Panc1 (cell line): ENCODE results near the gene KDM2B. TPM values are rescaled to one million over a fixed set of nuclear protein-coding genes. Genes with fewer than 3 reads are reported as not detected.
"Not testable (repeated sequence)": the region's sequence is repeated elsewhere in the genome, so short reads cannot be mapped to it uniquely, and the experiment has no call there.

Experiments
- ATAC-seq: fragments of 200-7000 bp; cut with Tn5 transposase; 2 replicates; pipeline ENCODE4 v1.9.1; 2020; ENCODE audit warnings: mild to moderate bottlenecking, moderate library complexity
- BruUV-seq: library from RNA; stranded (reverse); fragments of 400-500 nt; replicated peaks from 2 replicates; lab custom pipeline; 2021; lab: Mats Ljungman, UMichigan
- CTCF ChIA-PET: fragments of 300-600 bp; sonication (Branson Sonifier 250); formaldehyde crosslinking; loops from one replicate; lab custom pipeline; 2022; ENCODE audit warnings: antibody characterized with exemption; lab: Charles Lee
- POLR2A ChIA-PET: fragments of 300-600 bp; sonication (Branson Sonifier 250); formaldehyde crosslinking; loops from one replicate; lab custom pipeline; 2022; ENCODE audit warnings: antibody characterized with exemption; lab: Charles Lee
- DNase-seq: peaks from one replicate; pipeline ENCODE4 v3.0.0-alpha.2; 2010; ENCODE audit warnings: low read depth, low spot score
- H3K27ac ChIP-seq: 2 replicates; pipeline ENCODE4 v1.5.1; 2011; ENCODE audit warnings: mild to moderate bottlenecking, low read length, inconsistent platforms
- H3K27me3 ChIP-seq: fragments of 200-500 bp; sonication (Bioruptor generic); 2 replicates; pipeline ENCODE4 v1.6.0; 2014; ENCODE audit warnings: low read length, inconsistent platforms; ENCODE audit not compliant: control insufficient read depth, insufficient read depth
- H3K36me3 ChIP-seq: fragments of 200-500 bp; sonication (Bioruptor generic); 2 replicates; pipeline ENCODE4 v1.5.1; 2014; ENCODE audit warnings: inconsistent platforms, mild to moderate bottlenecking, low read length, moderate library complexity; ENCODE audit not compliant: control insufficient read depth, insufficient read depth
- H3K4me1 ChIP-seq: 2 replicates; pipeline ENCODE4 v1.5.1; 2011; ENCODE audit warnings: inconsistent platforms, mild to moderate bottlenecking, low read length, moderate library complexity; ENCODE audit not compliant: control insufficient read depth, insufficient read depth
- H3K4me3 ChIP-seq, 2 experiments: 2 replicates each; pipeline ENCODE4 v1.5.1; 2011 to 2012; ENCODE audit warnings: low read depth in 2 of 2, low read length in 2 of 2, mild to moderate bottlenecking in 2 of 2, inconsistent platforms in 1 of 2, moderate library complexity in 1 of 2
- H3K9me3 ChIP-seq: fragments of 200-500 bp; sonication (Bioruptor generic); 2 replicates; pipeline ENCODE4 v1.5.1; 2014; ENCODE audit warnings: low read depth, mild to moderate bottlenecking, inconsistent platforms, low read length, moderate library complexity; ENCODE audit not compliant: control insufficient read depth, insufficient read depth
- POLR2AphosphoS5 ChIP-seq: IDR thresholded peaks from 2 replicates; pipeline ENCODE4 v1.6.1; 2012; ENCODE audit warnings: mild to moderate bottlenecking, low read depth, low read length, moderate library complexity
- SIN3A ChIP-seq: IDR thresholded peaks from 2 replicates; pipeline ENCODE4 v1.6.1; 2012; ENCODE audit warnings: low read depth, mild to moderate bottlenecking, low read length, moderate library complexity, borderline replicate concordance; ENCODE audit not compliant: insufficient read depth
- TCF7L2 ChIP-seq: IDR thresholded peaks from 2 replicates; pipeline ENCODE4 v1.6.1; 2011; ENCODE audit warnings: mild to moderate bottlenecking, low read depth, low read length, inconsistent platforms
- in situ Hi-C: cut with HindIII; loops from 2 replicates; pipeline ENCODE4 v1.10.0; 2016; ENCODE audit warnings: low sequenced_read_pairs, low pct_unique_long_range_greater_than_20kb
- intact Hi-C: fragments of 100-400 bp; cut with micrococcal nuclease; formaldehyde crosslinking; loops from one replicate; pipeline ENCODE4 v1.10.0; 2022; ENCODE audit not compliant: unreplicated experiment
- total RNA-seq: library from RNA; stranded (reverse); gene quantifications from one replicate; pipeline ENCODE4 v1.2.1, GENCODE V29; 2021; ENCODE audit not compliant: unreplicated experiment
- TF ChIP-seq, protein P1 (sequence below): fragments of 450-650 bp; IDR thresholded peaks from 2 replicates; pipeline ENCODE4 v1.5.1; 2017; ENCODE audit warnings: mild to moderate bottlenecking
- TF ChIP-seq, protein P2 (sequence below), 2 experiments: IDR thresholded peaks; 2 replicates each; pipeline ENCODE4 v1.6.1; 2011 to 2012; ENCODE audit warnings: low read depth in 2 of 2, control low read depth in 1 of 2, low read length in 1 of 2, mild to moderate bottlenecking in 1 of 2, moderate library complexity in 1 of 2; ENCODE audit not compliant: insufficient read depth in 1 of 2

KDM2B gene
- total RNA-seq, 1 experiment from 2014 or later = 27.5 TPM

DNA sequence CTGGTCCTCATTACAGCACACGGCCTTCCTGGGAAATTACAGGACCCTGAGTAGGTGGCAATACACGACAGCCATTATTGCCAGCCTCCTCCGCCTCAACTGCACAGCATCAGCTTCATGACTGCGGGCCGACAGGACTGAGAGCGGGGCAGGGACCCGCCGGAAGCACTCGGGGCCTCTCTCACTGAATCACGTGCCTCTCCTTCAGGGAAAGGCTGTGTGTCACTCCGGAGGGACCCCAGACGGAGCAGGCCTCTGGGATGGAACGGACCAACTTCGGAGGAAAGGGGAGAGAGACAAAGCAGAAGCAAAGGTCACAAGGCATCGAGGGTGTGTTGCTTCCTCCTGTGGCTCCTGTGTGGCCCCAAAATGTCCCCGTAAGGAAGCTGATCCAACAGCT is 90.9 kb downstream of the KDM2B start:
- ATAC-seq = no peak
- in situ Hi-C loops (no loop called here), intact Hi-C loops (loop anchor here (10.0 kb wide), 1 partner anchor 195 kb away; no protein-coding TSS in a partner anchor)
- Histone ChIP-seq H3K9me3 (no peaks in the 10 kb centered on the region), H3K27ac (no peak overlapping the region), H3K27me3 (no peaks in the 10 kb centered on the region), H3K36me3 (no peaks in the 10 kb centered on the region), H3K4me1 (no peaks in the 10 kb centered on the region), H3K4me3 (no peak overlapping the region)
- no TSS peak for BruUV-seq
- TF ChIP-seq POLR2AphosphoS5 = no peak
- TF ChIP-seq, protein P1, sequence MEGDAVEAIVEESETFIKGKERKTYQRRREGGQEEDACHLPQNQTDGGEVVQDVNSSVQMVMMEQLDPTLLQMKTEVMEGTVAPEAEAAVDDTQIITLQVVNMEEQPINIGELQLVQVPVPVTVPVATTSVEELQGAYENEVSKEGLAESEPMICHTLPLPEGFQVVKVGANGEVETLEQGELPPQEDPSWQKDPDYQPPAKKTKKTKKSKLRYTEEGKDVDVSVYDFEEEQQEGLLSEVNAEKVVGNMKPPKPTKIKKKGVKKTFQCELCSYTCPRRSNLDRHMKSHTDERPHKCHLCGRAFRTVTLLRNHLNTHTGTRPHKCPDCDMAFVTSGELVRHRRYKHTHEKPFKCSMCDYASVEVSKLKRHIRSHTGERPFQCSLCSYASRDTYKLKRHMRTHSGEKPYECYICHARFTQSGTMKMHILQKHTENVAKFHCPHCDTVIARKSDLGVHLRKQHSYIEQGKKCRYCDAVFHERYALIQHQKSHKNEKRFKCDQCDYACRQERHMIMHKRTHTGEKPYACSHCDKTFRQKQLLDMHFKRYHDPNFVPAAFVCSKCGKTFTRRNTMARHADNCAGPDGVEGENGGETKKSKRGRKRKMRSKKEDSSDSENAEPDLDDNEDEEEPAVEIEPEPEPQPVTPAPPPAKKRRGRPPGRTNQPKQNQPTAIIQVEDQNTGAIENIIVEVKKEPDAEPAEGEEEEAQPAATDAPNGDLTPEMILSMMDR = no peak
- no peak for TF ChIP-seq TCF7L2
- ChIA-PET CTCF (interaction anchor here (0.7 to 1.3 kb wide), 2 partner anchors 11 to 20 kb away, joined by 4 to 9 read pairs; no protein-coding TSS in a partner anchor), POLR2A (no interaction called here)
- DNase-seq = no peak

DNA sequence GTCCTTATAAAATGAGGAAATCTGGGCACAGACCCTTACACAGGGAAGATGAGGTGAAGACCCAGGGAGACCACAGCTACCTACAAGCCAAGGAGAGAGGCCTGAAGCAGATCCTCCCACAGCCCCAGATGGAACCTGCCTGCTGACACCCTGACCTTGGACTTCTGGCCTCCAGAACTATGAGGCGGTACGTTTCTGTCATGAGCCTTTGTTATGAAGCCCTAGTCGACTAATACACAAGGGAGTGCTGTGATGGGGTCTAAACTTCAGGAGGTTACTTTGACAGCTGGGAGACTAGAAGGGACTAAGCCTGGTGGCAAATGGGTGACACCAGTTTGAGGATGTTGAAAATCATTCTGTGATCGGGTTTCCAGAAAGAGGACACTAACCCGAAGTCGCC is 95.9 kb downstream of the KDM2B start:
- ChIA-PET CTCF (no interaction called here), POLR2A (no interaction called here)
- Histone ChIP-seq H3K27me3 (no peaks in the 10 kb centered on the region), H3K27ac (no peak overlapping the region), H3K9me3 (no peaks in the 10 kb centered on the region), H3K4me3 (no peak overlapping the region), H3K4me1 (no peaks in the 10 kb centered on the region), H3K36me3 (no peaks in the 10 kb centered on the region)
- DNase-seq (no peak), ATAC-seq (no peak)
- in situ Hi-C loops (no loop called here), intact Hi-C loops (no loop called here)
- TF ChIP-seq, protein P2, sequence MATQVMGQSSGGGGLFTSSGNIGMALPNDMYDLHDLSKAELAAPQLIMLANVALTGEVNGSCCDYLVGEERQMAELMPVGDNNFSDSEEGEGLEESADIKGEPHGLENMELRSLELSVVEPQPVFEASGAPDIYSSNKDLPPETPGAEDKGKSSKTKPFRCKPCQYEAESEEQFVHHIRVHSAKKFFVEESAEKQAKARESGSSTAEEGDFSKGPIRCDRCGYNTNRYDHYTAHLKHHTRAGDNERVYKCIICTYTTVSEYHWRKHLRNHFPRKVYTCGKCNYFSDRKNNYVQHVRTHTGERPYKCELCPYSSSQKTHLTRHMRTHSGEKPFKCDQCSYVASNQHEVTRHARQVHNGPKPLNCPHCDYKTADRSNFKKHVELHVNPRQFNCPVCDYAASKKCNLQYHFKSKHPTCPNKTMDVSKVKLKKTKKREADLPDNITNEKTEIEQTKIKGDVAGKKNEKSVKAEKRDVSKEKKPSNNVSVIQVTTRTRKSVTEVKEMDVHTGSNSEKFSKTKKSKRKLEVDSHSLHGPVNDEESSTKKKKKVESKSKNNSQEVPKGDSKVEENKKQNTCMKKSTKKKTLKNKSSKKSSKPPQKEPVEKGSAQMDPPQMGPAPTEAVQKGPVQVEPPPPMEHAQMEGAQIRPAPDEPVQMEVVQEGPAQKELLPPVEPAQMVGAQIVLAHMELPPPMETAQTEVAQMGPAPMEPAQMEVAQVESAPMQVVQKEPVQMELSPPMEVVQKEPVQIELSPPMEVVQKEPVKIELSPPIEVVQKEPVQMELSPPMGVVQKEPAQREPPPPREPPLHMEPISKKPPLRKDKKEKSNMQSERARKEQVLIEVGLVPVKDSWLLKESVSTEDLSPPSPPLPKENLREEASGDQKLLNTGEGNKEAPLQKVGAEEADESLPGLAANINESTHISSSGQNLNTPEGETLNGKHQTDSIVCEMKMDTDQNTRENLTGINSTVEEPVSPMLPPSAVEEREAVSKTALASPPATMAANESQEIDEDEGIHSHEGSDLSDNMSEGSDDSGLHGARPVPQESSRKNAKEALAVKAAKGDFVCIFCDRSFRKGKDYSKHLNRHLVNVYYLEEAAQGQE (IDR thresholded peaks at IDR 0.05; ENCODE audit: insufficient read depth in 1 of 2, low read depth in 2 of 2, low read length in 1 of 2) = no peak
- TF ChIP-seq TCF7L2 (no peak), POLR2AphosphoS5 (no peak), SIN3A (no peak)
- TF ChIP-seq, protein P1 = no peak
- BruUV-seq = no TSS peak

DNA sequence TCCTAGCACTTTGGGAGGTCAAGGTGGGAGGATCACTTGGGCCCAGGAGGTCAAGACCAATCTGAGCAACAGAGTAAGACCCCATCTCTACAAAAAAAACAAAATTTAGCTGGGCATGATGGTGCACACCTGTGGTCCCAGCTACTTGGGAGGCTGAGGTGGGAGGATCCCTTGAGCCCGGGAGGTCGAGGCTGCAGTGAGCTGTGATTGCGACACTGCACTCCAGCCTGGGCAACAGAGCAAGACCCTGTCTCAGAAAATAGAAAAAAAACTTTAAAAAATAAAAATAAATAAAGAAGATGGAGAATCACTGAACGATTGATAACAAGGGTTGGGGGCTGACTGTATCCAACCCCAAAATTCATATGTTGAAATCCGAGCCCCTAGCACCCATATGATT is 96.3 kb downstream of the KDM2B start:
- H3K27ac ChIP-seq, H3K9me3 ChIP-seq, H3K4me3 ChIP-seq, intact Hi-C loops, CTCF ChIA-PET, in situ Hi-C loops, H3K27me3 ChIP-seq, DNase-seq, ATAC-seq, POLR2A ChIA-PET, H3K36me3 ChIP-seq, H3K4me1 ChIP-seq, BruUV-seq: not testable (repeated sequence)
